HepG2 (cell line): ENCODE measurements around the gene SAMD8. TPM values are rescaled to one million over a fixed set of nuclear protein-coding genes. Genes with fewer than 3 reads are reported as not detected.

Source experiments
- AKAP8 ChIP-seq: sonication (generic); formaldehyde crosslinking; IDR thresholded peaks from 2 replicates; pipeline ENCODE4 v1.5.1; 2020; ENCODE audit warnings: mild to moderate bottlenecking, missing genetic modification reagents
- DMTF1 ChIP-seq: sonication (generic); formaldehyde crosslinking; IDR thresholded peaks from 2 replicates; pipeline ENCODE4 v1.4.0; 2020; ENCODE audit warnings: mild to moderate bottlenecking, missing genetic modification reagents
- HNF4G ChIP-seq, 2 experiments: sonication (generic) in 1 of 2; formaldehyde crosslinking in 1 of 2; IDR thresholded peaks; 2 replicates each; pipeline versions ENCODE4 v1.4.0 to v1.6.1; 2011 to 2020; ENCODE audit warnings: borderline replicate concordance in 2 of 2, low read depth in 2 of 2, mild to moderate bottlenecking in 2 of 2, low read length in 1 of 2, missing genetic modification reagents in 1 of 2, moderate library complexity in 1 of 2
- KDM6A ChIP-seq: IDR thresholded peaks from 2 replicates; pipeline ENCODE4 v1.6.1; 2016; ENCODE audit warnings: low read depth
- KLF11 ChIP-seq: IDR thresholded peaks from 2 replicates; pipeline ENCODE4 v1.6.1; 2016; ENCODE audit warnings: missing compliant biosample characterization
- MYC ChIP-seq: sonication (generic); formaldehyde crosslinking; IDR thresholded peaks from 2 replicates; pipeline ENCODE4 v1.9.0; 2021; ENCODE audit warnings: missing genetic modification reagents, borderline replicate concordance
- PAWR ChIP-seq: sonication (generic); formaldehyde crosslinking; IDR thresholded peaks from 2 replicates; pipeline ENCODE4 v1.4.0; 2020; ENCODE audit warnings: missing genetic modification reagents, mild to moderate bottlenecking, borderline replicate concordance
- RXRB ChIP-seq: IDR thresholded peaks from 2 replicates; pipeline ENCODE4 v1.6.1; 2016; ENCODE audit warnings: borderline replicate concordance, missing genetic modification reagents, missing compliant biosample characterization
- SSRP1 ChIP-seq: IDR thresholded peaks from 2 replicates; pipeline ENCODE4 v1.6.1; 2016; ENCODE audit warnings: control low read depth
- ZBTB8A ChIP-seq: sonication (generic); formaldehyde crosslinking; IDR thresholded peaks from 2 replicates; pipeline ENCODE4 v1.4.0; 2020; ENCODE audit warnings: mild to moderate bottlenecking, low read depth, missing genetic modification reagents, borderline replicate concordance
- ZFP82 ChIP-seq: sonication (generic); formaldehyde crosslinking; IDR thresholded peaks from 2 replicates; pipeline ENCODE4 v1.5.1; 2020; ENCODE audit warnings: mild to moderate bottlenecking, missing genetic modification reagents, borderline replicate concordance
- ZNF331 ChIP-seq: sonication (generic); formaldehyde crosslinking; IDR thresholded peaks from 2 replicates; pipeline ENCODE4 v1.4.0; 2020; ENCODE audit warnings: missing genetic modification reagents
- ZNF572 ChIP-seq: sonication (generic); formaldehyde crosslinking; IDR thresholded peaks from 2 replicates; pipeline ENCODE4 v1.5.1; 2020; ENCODE audit warnings: mild to moderate bottlenecking, missing genetic modification reagents
- ZNF7 ChIP-seq: IDR thresholded peaks from 2 replicates; pipeline ENCODE4 v1.6.1; 2016; ENCODE audit warnings: missing biosample characterization, missing genetic modification reagents
- ZSCAN25 ChIP-seq: sonication (generic); formaldehyde crosslinking; IDR thresholded peaks from 2 replicates; pipeline ENCODE4 v1.8.0; 2022; ENCODE audit warnings: mild to moderate bottlenecking, missing genetic modification reagents
- ZSCAN30 ChIP-seq: sonication (generic); formaldehyde crosslinking; IDR thresholded peaks from 2 replicates; pipeline ENCODE4 v1.5.0; 2020; ENCODE audit warnings: mild to moderate bottlenecking, missing genetic modification reagents
- polyA plus RNA-seq, 8 experiments: library from polyadenylated mRNA; depleted of rRNA in 3 of 8; stranded (reverse) in 7 of 8; unstranded in 1 of 8; fragments of >200 nt; fragmentation: Illumina TruSeq in 4 of 8; extraction: Trizol in 4 of 8; gene quantifications; 2 replicates each; pipeline versions ENCODE4 v1.2.1 to v1.2.3, GENCODE V29; 2011 to 2016; ENCODE audit warnings: low read depth in 4 of 8, missing spikeins in 1 of 8, mixed read lengths in 1 of 8; ENCODE audit not compliant: insufficient read depth in 1 of 8
- total RNA-seq, 5 experiments: library from RNA; depleted of rRNA; stranded (reverse); fragments of >200 nt; fragmentation: Illumina TruSeq; extraction: Trizol; gene quantifications; 2 replicates each; pipeline ENCODE4 v1.2.3, GENCODE V29; 2016; ENCODE audit warnings: low read depth in 1 of 5
- TF ChIP-seq, protein P1 (sequence below): sonication (generic); formaldehyde crosslinking; IDR thresholded peaks from 2 replicates; pipeline ENCODE4 v1.4.0; 2020; ENCODE audit warnings: missing genetic modification reagents
- TF ChIP-seq, protein P2 (sequence below): IDR thresholded peaks from 2 replicates; pipeline ENCODE4 v1.6.1; 2016; ENCODE audit warnings: low read depth, borderline replicate concordance
- TF ChIP-seq, protein P3 (sequence below): sonication (generic); formaldehyde crosslinking; IDR thresholded peaks from 2 replicates; pipeline ENCODE4 v1.5.0; 2020; ENCODE audit warnings: missing genetic modification reagents
- TF ChIP-seq, protein P4 (sequence below): IDR thresholded peaks from 2 replicates; pipeline ENCODE4 v1.6.1; 2016; ENCODE audit warnings: missing genetic modification reagents, missing compliant biosample characterization

The SAMD8 gene
- total and polyA plus RNA-seq, 2 of the 13 experiments (the other 11 are each of a cell fraction or from before 2014, with no cell fraction given) = 10.4 to 13.2 TPM

GRCh38 chr10:75210282-75211006, 99.0 kb downstream of the SAMD8 start, which contains the start of gene VDAC2 (continued):
- TF ChIP-seq, protein P1, sequence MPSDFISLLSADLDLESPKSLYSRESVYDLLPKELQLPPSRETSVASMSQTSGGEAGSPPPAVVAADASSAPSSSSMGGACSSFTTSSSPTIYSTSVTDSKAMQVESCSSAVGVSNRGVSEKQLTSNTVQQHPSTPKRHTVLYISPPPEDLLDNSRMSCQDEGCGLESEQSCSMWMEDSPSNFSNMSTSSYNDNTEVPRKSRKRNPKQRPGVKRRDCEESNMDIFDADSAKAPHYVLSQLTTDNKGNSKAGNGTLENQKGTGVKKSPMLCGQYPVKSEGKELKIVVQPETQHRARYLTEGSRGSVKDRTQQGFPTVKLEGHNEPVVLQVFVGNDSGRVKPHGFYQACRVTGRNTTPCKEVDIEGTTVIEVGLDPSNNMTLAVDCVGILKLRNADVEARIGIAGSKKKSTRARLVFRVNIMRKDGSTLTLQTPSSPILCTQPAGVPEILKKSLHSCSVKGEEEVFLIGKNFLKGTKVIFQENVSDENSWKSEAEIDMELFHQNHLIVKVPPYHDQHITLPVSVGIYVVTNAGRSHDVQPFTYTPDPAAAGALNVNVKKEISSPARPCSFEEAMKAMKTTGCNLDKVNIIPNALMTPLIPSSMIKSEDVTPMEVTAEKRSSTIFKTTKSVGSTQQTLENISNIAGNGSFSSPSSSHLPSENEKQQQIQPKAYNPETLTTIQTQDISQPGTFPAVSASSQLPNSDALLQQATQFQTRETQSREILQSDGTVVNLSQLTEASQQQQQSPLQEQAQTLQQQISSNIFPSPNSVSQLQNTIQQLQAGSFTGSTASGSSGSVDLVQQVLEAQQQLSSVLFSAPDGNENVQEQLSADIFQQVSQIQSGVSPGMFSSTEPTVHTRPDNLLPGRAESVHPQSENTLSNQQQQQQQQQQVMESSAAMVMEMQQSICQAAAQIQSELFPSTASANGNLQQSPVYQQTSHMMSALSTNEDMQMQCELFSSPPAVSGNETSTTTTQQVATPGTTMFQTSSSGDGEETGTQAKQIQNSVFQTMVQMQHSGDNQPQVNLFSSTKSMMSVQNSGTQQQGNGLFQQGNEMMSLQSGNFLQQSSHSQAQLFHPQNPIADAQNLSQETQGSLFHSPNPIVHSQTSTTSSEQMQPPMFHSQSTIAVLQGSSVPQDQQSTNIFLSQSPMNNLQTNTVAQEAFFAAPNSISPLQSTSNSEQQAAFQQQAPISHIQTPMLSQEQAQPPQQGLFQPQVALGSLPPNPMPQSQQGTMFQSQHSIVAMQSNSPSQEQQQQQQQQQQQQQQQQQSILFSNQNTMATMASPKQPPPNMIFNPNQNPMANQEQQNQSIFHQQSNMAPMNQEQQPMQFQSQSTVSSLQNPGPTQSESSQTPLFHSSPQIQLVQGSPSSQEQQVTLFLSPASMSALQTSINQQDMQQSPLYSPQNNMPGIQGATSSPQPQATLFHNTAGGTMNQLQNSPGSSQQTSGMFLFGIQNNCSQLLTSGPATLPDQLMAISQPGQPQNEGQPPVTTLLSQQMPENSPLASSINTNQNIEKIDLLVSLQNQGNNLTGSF (CRISPR knock-in tag) = peak; percentile 39; the same call in 1 of the 2 replicates
- TF ChIP-seq ZSCAN25 (CRISPR knock-in tag) = peak; percentile 89
- TF ChIP-seq DMTF1 (CRISPR knock-in tag) = peak; percentile 21; the same call in 1 of the 2 replicates
- TF ChIP-seq SSRP1 = no peak
- TF ChIP-seq, protein P2, sequence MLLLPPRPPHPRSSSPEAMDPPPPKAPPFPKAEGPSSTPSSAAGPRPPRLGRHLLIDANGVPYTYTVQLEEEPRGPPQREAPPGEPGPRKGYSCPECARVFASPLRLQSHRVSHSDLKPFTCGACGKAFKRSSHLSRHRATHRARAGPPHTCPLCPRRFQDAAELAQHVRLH (CRISPR knock-in tag) = peak; percentile 93; the same call in 1 of the 2 replicates
- TF ChIP-seq ZFP82 (CRISPR knock-in tag) = peak; percentile 85; the same call in 1 of the 2 replicates
- 0 out of 2 replicates have a peak, but pooled peaks have one; percentile 37 for TF ChIP-seq KDM6A (CRISPR knock-in tag)
- TF ChIP-seq ZNF7 (CRISPR knock-in tag) = no peak
- 0 out of 2 replicates have a peak, but pooled peaks have one; percentile 26 for TF ChIP-seq KLF11 (CRISPR knock-in tag)
- TF ChIP-seq ZSCAN30 (CRISPR knock-in tag) = peak; percentile 89; the same call in 1 of the 2 replicates
- TF ChIP-seq, protein P3, sequence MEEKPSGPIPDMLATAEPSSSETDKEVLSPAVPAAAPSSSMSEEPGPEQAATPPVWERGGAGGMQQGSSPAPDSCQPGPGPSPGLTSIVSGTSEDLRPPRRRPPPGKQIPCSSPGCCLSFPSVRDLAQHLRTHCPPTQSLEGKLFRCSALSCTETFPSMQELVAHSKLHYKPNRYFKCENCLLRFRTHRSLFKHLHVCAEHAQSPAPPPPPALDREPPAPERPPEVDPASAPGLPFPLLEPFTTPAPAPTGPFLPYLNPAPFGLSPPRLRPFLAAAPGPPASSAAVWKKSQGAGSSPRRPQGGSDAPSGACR (CRISPR knock-in tag) = peak; percentile 74; the same call in 1 of the 2 replicates
- TF ChIP-seq RXRB = peak; percentile 20; the same call in 1 of the 2 replicates
- no peak for TF ChIP-seq PAWR
- no peak; the same call in 1 of the 2 replicates for TF ChIP-seq ZBTB8A (CRISPR knock-in tag)
- TF ChIP-seq MYC (CRISPR knock-in tag) = peak; percentile 92
- peak; percentile 81; the same call in 1 of the 2 replicates for TF ChIP-seq ZNF572 (CRISPR knock-in tag)
- TF ChIP-seq, protein P4, sequence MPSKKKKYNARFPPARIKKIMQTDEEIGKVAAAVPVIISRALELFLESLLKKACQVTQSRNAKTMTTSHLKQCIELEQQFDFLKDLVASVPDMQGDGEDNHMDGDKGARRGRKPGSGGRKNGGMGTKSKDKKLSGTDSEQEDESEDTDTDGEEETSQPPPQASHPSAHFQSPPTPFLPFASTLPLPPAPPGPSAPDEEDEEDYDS (CRISPR knock-in tag) = peak; percentile 64
- peak; percentile 74 for TF ChIP-seq ZNF331 (CRISPR knock-in tag)
- no peak; the same call in 1 of the 2 replicates for TF ChIP-seq HNF4G (IDR thresholded peaks at IDR 0.05; ENCODE audit: borderline replicate concordance, low read depth, low read length)
- TF ChIP-seq HNF4G (CRISPR knock-in tag; IDR thresholded peaks at IDR 0.05; ENCODE audit: borderline replicate concordance, low read depth) = peak; percentile 44; the same call in 1 of the 2 replicates
- TF ChIP-seq AKAP8 = 0 out of 2 replicates have a peak, but pooled peaks have one; percentile 57
